ENCODE data around the gene MESP1.

DNA sequence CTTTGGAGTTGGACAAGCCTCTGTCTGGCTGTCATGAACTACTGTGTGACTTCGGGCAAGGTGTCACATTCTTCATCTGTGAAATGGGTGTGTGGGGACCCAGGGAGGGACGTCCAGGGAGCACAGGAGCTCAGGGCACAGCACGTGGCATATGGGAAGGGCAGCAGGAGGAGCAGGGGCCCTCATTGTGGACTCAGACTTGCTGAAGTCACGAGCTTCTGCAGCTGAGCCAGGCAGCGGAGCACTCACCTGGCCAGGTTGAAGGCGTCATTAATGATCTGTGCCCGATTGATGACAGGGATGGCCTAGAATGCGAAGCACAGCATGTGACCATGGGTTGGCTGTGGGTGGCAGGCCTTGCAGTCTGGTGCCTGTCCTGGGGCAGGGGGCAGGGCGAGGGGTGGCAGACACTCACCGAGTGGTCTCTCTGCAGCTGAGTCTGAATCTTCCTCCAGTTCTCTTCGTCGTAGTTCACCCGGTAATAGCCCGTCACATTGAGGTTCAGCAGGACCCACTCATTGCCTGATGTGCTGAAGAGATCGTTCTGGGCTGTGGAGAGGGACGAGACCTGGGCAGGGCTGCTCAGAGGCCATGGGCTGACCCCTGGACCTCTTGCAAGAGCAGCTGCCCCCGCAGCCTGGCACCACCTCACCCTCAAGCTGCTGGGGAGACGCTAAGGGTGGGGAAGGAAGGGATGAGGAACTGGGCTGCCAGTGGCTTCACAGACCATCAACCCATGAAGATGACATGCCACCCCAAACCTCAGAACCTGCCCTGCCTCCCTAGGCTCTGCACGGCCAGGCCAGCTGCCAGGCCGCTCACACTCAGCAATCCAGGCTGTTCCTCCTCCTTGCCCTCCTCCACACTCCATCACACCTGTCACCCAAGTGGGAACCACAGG, 48.2 kb upstream of the MESP1 start:
- TF ChIP-seq, protein P1, sequence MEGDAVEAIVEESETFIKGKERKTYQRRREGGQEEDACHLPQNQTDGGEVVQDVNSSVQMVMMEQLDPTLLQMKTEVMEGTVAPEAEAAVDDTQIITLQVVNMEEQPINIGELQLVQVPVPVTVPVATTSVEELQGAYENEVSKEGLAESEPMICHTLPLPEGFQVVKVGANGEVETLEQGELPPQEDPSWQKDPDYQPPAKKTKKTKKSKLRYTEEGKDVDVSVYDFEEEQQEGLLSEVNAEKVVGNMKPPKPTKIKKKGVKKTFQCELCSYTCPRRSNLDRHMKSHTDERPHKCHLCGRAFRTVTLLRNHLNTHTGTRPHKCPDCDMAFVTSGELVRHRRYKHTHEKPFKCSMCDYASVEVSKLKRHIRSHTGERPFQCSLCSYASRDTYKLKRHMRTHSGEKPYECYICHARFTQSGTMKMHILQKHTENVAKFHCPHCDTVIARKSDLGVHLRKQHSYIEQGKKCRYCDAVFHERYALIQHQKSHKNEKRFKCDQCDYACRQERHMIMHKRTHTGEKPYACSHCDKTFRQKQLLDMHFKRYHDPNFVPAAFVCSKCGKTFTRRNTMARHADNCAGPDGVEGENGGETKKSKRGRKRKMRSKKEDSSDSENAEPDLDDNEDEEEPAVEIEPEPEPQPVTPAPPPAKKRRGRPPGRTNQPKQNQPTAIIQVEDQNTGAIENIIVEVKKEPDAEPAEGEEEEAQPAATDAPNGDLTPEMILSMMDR (conservative IDR thresholded peaks at IDR 0.05; ENCODE audit: low read length) = no peak
- TF ChIP-seq EZH2phosphoT487 (IDR thresholded peaks at IDR 0.05; ENCODE audit: borderline replicate concordance) = no peak
